HG03064 (cell line): Measurements from ENCODE around the gene TMEM129.
"Not testable (repeated sequence)": the region's sequence is repeated elsewhere in the genome, so short reads cannot be mapped to it uniquely, and the experiment has no call there.

ENCODE experiments used
- ATAC-seq: cut with Tn5 transposase; IDR thresholded peaks from one replicate; pipeline ENCODE4 v1.9.1; 2021; ENCODE audit warnings: low read depth; ENCODE audit not compliant: unreplicated experiment

TMEM129 gene

DNA sequence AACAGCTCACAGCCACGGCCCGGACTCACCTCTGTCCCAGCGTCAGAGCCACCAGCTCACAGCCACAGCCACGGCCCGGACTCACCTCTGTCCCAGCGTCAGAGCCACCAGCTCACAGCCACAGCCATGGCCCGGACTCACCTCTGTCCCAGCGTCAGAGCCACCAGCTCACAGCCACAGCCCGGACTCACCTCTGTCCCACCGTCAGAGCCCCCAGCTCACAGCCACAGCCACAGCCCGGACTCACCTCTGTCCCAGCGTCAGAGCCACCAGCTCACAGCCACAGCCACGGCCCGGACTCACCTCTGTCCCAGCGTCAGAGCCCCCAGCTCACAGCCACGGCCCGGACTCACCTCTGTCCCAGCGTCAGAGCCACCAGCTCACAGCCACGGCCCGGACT lies 50.1 kb downstream of the TMEM129 start:
- not testable (repeated sequence) for ATAC-seq

- ATAC-seq, result no peak
These were observed 50.8 kb downstream of the TMEM129 start for GRCh38 chr4:1670279-1670678.

GRCh38 chr4:1669850-1670249 lies 51.3 kb downstream of the TMEM129 start:
- ATAC-seq, result no peak

GRCh38 chr4:1669270-1669669 lies 51.9 kb downstream of the TMEM129 start:
- ATAC-seq, result no peak

GRCh38 chr4:1668488-1668840 lies 52.7 kb downstream of the TMEM129 start:
- ATAC-seq, result no peak

GRCh38 chr4:1667273-1667672 lies 53.9 kb downstream of the TMEM129 start:
- no peak for ATAC-seq

DNA sequence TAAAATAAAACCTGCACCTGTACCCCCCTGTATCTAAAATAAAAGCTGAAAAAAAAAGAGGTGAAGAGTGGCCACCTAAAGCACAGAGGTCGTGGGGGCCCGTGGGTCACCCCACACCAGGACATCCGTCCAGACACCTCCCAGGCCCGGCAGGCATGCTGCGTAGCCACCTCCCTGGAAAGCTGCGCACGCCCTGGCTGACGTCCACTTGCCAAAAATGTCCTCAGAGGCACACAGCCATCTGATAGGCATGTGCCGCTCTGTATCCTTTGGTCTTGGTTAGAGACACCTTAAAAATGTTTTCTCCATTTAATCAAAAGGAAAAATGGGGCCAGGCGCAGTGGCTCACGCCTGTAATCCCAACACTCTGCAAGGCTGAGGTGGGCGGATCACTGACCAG lies 54.7 kb downstream of the TMEM129 start:
- ATAC-seq, result no peak
